ENCODE data around the gene FGR.

- TF ChIP-seq EZH2 (IDR thresholded peaks at IDR 0.05) (no peak), POLR2AphosphoS5 (IDR thresholded peaks at IDR 0.05; ENCODE audit: borderline replicate concordance, low read depth, low read length) (no peak), FOXP2 (optimal IDR thresholded peaks at IDR 0.05; ENCODE audit: control extremely low read depth, extremely low read length, insufficient read depth) (no peak)
These were observed 12.3 kb upstream of the FGR start for GRCh38 chr1:27647328-27647727.
